GM21360 (cell line): ENCODE data around the gene ZNF362.
A peak's percentile ranks its signal among the peaks of the same experiment; 100 is the strongest.

Experiments
- ATAC-seq: cut with Tn5 transposase; IDR thresholded peaks from one replicate; pipeline ENCODE4 v1.9.1; 2021; ENCODE audit warnings: mild to moderate bottlenecking, moderate library complexity; ENCODE audit not compliant: unreplicated experiment

ZNF362 gene

GRCh38 chr1:33342041-33342723 is 85.9 kb downstream of the ZNF362 start:
- ATAC-seq: no peak

- no peak for ATAC-seq
These were observed 87.2 kb downstream of the ZNF362 start for GRCh38 chr1:33343539-33343938.

- no peak for ATAC-seq
These were observed 88.7 kb downstream of the ZNF362 start for GRCh38 chr1:33344896-33345560.

GRCh38 chr1:33346533-33346926 is 90.2 kb downstream of the ZNF362 start:
- no peak for ATAC-seq

- no peak for ATAC-seq
These were observed 90.8 kb downstream of the ZNF362 start for GRCh38 chr1:33346927-33347649.

- no peak for ATAC-seq
These were observed 91.3 kb downstream of the ZNF362 start for GRCh38 chr1:33347650-33347992.

- no peak for ATAC-seq
These were observed 91.9 kb downstream of the ZNF362 start for GRCh38 chr1:33348194-33348593.

GRCh38 chr1:33348676-33349080 is 92.4 kb downstream of the ZNF362 start:
- no peak for ATAC-seq

- peak; percentile 11 for ATAC-seq
These were observed 92.9 kb downstream of the ZNF362 start for GRCh38 chr1:33349081-33349759.

- peak; percentile 62 for ATAC-seq
These were observed 93.7 kb downstream of the ZNF362 start for GRCh38 chr1:33349778-33350610.
